Neuron (in vitro differentiated cells): ENCODE measurements around the gene RPL35.
A peak's percentile ranks its signal among the peaks of the same experiment; 100 is the strongest.
"Not testable (repeated sequence)": the region's sequence is repeated elsewhere in the genome, so short reads cannot be mapped to it uniquely, and the experiment has no call there.

ENCODE experiments used
- H2AFZ ChIP-seq: one replicate; pipeline ENCODE4 v1.6.1; 2013; ENCODE audit warnings: low read depth, mild to moderate bottlenecking, inconsistent platforms, low read length, moderate library complexity
- H3K27me3 ChIP-seq: one replicate; pipeline ENCODE4 v1.6.1; 2013; ENCODE audit warnings: low read length; ENCODE audit not compliant: insufficient read depth
- H3K36me3 ChIP-seq: one replicate; pipeline ENCODE4 v1.6.1; 2013; ENCODE audit warnings: low read length; ENCODE audit not compliant: insufficient read depth
- H3K4me1 ChIP-seq: one replicate; pipeline ENCODE4 v1.6.1; 2013; ENCODE audit warnings: low read length; ENCODE audit not compliant: insufficient read depth
- H3K4me3 ChIP-seq: 2 replicates; pipeline ENCODE4 v1.5.1; 2013; ENCODE audit warnings: mild to moderate bottlenecking, low read length, moderate library complexity
- H3K9me3 ChIP-seq: one replicate; pipeline ENCODE4 v1.6.1; 2013; ENCODE audit warnings: low read length

The RPL35 gene

GRCh38 chr9:124854161-124854560, 7.6 kb downstream of the RPL35 start:
- Histone ChIP-seq H3K36me3 (peaks cover 21% of the 10 kb centered on the region), H3K4me3 (no peak overlapping the region), H3K4me1 (peaks cover 12% of the 10 kb centered on the region), H3K9me3 (no peaks in the 10 kb centered on the region), H3K27me3 (no peaks in the 10 kb centered on the region), H2AFZ (no peak overlapping the region)

GRCh38 chr9:124853605-124854143, 8.1 kb downstream of the RPL35 start:
- Histone ChIP-seq H2AFZ (peak overlapping the region; percentile 17), H3K27me3 (no peaks in the 10 kb centered on the region), H3K9me3 (no peaks in the 10 kb centered on the region), H3K4me3 (peak overlapping the region; percentile 38), H3K4me1 (peaks cover 12% of the 10 kb centered on the region), H3K36me3 (peaks cover 16% of the 10 kb centered on the region)

- H3K4me1 ChIP-seq = peaks cover 12% of the 10 kb centered on the region
- no peaks in the 10 kb centered on the region for H3K27me3 ChIP-seq
- H3K9me3 ChIP-seq = no peaks in the 10 kb centered on the region
- peak within 1 kb of the TSS; percentile 38 for H3K4me3 ChIP-seq
- H2AFZ ChIP-seq = peak within 1 kb of the TSS; percentile 17
- H3K36me3 ChIP-seq = peaks cover 9% of the 10 kb centered on the region
Observed at GRCh38 chr9:124852829-124853531, 8.8 kb downstream of the RPL35 start, which contains the start of gene WDR38. Gene WDR38, plus strand, starts transcription at chr9:124853460. Its CDS starts 72 bp downstream, at chr9:124853532.

GRCh38 chr9:124852121-124852828, 9.5 kb downstream of the RPL35 start:
- peak overlapping the region; percentile 38 for H3K4me3 ChIP-seq
- H3K9me3 ChIP-seq = no peaks in the 10 kb centered on the region
- H2AFZ ChIP-seq = no peak overlapping the region
- peaks cover 12% of the 10 kb centered on the region for H3K4me1 ChIP-seq
- peaks cover 2% of the 10 kb centered on the region for H3K36me3 ChIP-seq
- H3K27me3 ChIP-seq = no peaks in the 10 kb centered on the region

GRCh38 chr9:124849801-124850200, 12.0 kb downstream of the RPL35 start:
- H3K36me3 ChIP-seq = no peaks in the 10 kb centered on the region
- no peak overlapping the region for H2AFZ ChIP-seq
- H3K4me1 ChIP-seq = peaks cover 12% of the 10 kb centered on the region
- no peaks in the 10 kb centered on the region for H3K9me3 ChIP-seq
- H3K27me3 ChIP-seq = no peaks in the 10 kb centered on the region
- H3K4me3 ChIP-seq = no peak overlapping the region

- H3K9me3 ChIP-seq = no peaks in the 10 kb centered on the region
- H3K27me3 ChIP-seq = no peaks in the 10 kb centered on the region
- no peak overlapping the region for H3K4me3 ChIP-seq
- no peak overlapping the region for H2AFZ ChIP-seq
- H3K36me3 ChIP-seq = no peaks in the 10 kb centered on the region
- H3K4me1 ChIP-seq = peaks cover 5% of the 10 kb centered on the region
Observed at GRCh38 chr9:124846969-124847368, 14.8 kb downstream of the RPL35 start.

GRCh38 chr9:124846467-124846866, 15.3 kb downstream of the RPL35 start:
- H3K9me3 ChIP-seq, H3K36me3 ChIP-seq, H2AFZ ChIP-seq, H3K27me3 ChIP-seq, H3K4me1 ChIP-seq, H3K4me3 ChIP-seq: not testable (repeated sequence)

- Histone ChIP-seq H3K9me3 (no peaks in the 10 kb centered on the region), H2AFZ (no peak overlapping the region), H3K4me3 (no peak overlapping the region), H3K27me3 (no peaks in the 10 kb centered on the region), H3K4me1 (no peaks in the 10 kb centered on the region), H3K36me3 (no peaks in the 10 kb centered on the region)
Observed at GRCh38 chr9:124844291-124844690, 17.5 kb downstream of the RPL35 start.

- Histone ChIP-seq H3K4me3 (no peak overlapping the region), H3K27me3 (no peaks in the 10 kb centered on the region), H3K9me3 (no peaks in the 10 kb centered on the region), H2AFZ (no peak overlapping the region), H3K4me1 (no peaks in the 10 kb centered on the region), H3K36me3 (no peaks in the 10 kb centered on the region)
Observed at GRCh38 chr9:124843456-124844034, 18.2 kb downstream of the RPL35 start.

- Histone ChIP-seq H3K9me3 (no peaks in the 10 kb centered on the region), H2AFZ (no peak overlapping the region), H3K4me1 (no peaks in the 10 kb centered on the region), H3K4me3 (no peak overlapping the region), H3K36me3 (no peaks in the 10 kb centered on the region), H3K27me3 (no peaks in the 10 kb centered on the region)
Observed at GRCh38 chr9:124841075-124841821, 20.5 kb downstream of the RPL35 start.

- no peaks in the 10 kb centered on the region for H3K27me3 ChIP-seq
- H3K4me1 ChIP-seq = no peaks in the 10 kb centered on the region
- H3K9me3 ChIP-seq = no peaks in the 10 kb centered on the region
- H3K4me3 ChIP-seq = no peak overlapping the region
- H3K36me3 ChIP-seq = no peaks in the 10 kb centered on the region
- H2AFZ ChIP-seq = no peak overlapping the region
Observed at GRCh38 chr9:124840300-124840833, 21.4 kb downstream of the RPL35 start.

- Histone ChIP-seq H3K4me1 (no peaks in the 10 kb centered on the region), H3K9me3 (no peaks in the 10 kb centered on the region), H3K27me3 (peaks cover 4% of the 10 kb centered on the region), H2AFZ (no peak overlapping the region), H3K36me3 (no peaks in the 10 kb centered on the region), H3K4me3 (no peak overlapping the region)
Observed at GRCh38 chr9:124839612-124840299, 22.0 kb downstream of the RPL35 start.
